Esophagus squamous epithelium (tissue), 4 donors: Measurements from ENCODE around the gene MS4A7.

Experiments used
- CTCF ChIP-seq, 6 experiments: fragments of 450-650 bp in 4 of 6; fragments of 200-600 bp in 2 of 6; sonication (generic) in 2 of 6; IDR thresholded peaks; one replicate each; pipeline ENCODE4 v1.5.1; 2016 to 2019; ENCODE audit warnings: antibody characterized with exemption in 6 of 6, mild to moderate bottlenecking in 4 of 6, moderate library complexity in 4 of 6
- POLR2A ChIP-seq, 4 donors: fragments of 450-650 bp; IDR thresholded peaks; one replicate each; pipeline ENCODE4 v1.6.1; 2017; ENCODE audit warnings: antibody characterized with exemption in 4 of 4, mild to moderate bottlenecking in 4 of 4, moderate library complexity in 3 of 4

DNA sequence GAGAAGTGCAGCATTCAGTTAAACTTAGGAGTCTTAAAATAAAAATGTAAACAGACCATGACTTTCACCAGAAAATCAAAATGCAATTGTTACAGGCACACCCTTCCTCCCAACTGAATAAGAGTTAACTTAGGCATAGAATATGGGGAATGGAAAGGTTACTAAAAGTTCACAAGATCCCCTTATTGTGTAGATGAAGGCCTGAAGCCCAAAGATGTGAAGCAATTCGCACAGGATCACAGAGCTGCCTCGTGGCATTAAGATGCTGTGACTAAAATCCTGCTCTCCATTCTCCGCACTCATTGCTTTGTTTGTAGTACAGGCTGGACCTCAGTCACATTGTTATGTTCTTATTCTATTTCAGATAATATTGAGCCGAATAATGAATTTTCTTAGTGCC, 55.1 kb downstream of the MS4A7 start:
- TF ChIP-seq CTCF (IDR thresholded peaks at IDR 0.05): no peak
- no peak for TF ChIP-seq POLR2A (IDR thresholded peaks at IDR 0.05)
